ENCODE data around the gene SYNGAP1.
"Not testable (repeated sequence)": the region's sequence is repeated elsewhere in the genome, so short reads cannot be mapped to it uniquely, and the experiment has no call there.

SYNGAP1 gene

GRCh38 chr6:33440649-33441309 is 20.9 kb downstream of the SYNGAP1 start:
- no peak for DNase-seq

- no peak for DNase-seq
Observed at GRCh38 chr6:33441457-33441856, 21.6 kb downstream of the SYNGAP1 start.

- no peak for DNase-seq
Observed at GRCh38 chr6:33442283-33442682, 22.4 kb downstream of the SYNGAP1 start.

GRCh38 chr6:33443025-33443424 is 23.2 kb downstream of the SYNGAP1 start:
- DNase-seq, result no peak

GRCh38 chr6:33443619-33444504 is 24.0 kb downstream of the SYNGAP1 start:
- no peak for DNase-seq

- DNase-seq, result no peak
Observed at GRCh38 chr6:33445119-33445603, 25.3 kb downstream of the SYNGAP1 start.

- DNase-seq, result no peak
Observed at GRCh38 chr6:33446356-33446755, 26.5 kb downstream of the SYNGAP1 start.

- no peak for DNase-seq
Observed at GRCh38 chr6:33450434-33450833, 30.6 kb downstream of the SYNGAP1 start.

GRCh38 chr6:33451606-33452005 is 31.7 kb downstream of the SYNGAP1 start:
- DNase-seq, result no peak

- no peak for DNase-seq
Observed at GRCh38 chr6:33452496-33452895, 32.6 kb downstream of the SYNGAP1 start.

GRCh38 chr6:33453393-33454008 is 33.6 kb downstream of the SYNGAP1 start:
- no peak for DNase-seq

GRCh38 chr6:33454009-33454946 is 34.4 kb downstream of the SYNGAP1 start, which contains the start of gene ZBTB9:
Gene ZBTB9, plus strand, starts transcription at chr6:33454576. Its CDS starts 525 bp downstream, at chr6:33455101.
- DNase-seq, result peak; percentile 77 to 86

- DNase-seq, result no peak
Observed at GRCh38 chr6:33455051-33455450, 35.2 kb downstream of the SYNGAP1 start.

- DNase-seq, result no peak
Observed at GRCh38 chr6:33456156-33456555, 36.3 kb downstream of the SYNGAP1 start.

GRCh38 chr6:33458676-33459075 is 38.8 kb downstream of the SYNGAP1 start:
- DNase-seq, result no peak

GRCh38 chr6:33459226-33459625 is 39.4 kb downstream of the SYNGAP1 start:
- DNase-seq, result no peak

GRCh38 chr6:33466075-33466735 is 46.3 kb downstream of the SYNGAP1 start:
- no peak for DNase-seq

- DNase-seq, result no peak
Observed at GRCh38 chr6:33467091-33467490, 47.2 kb downstream of the SYNGAP1 start.

- DNase-seq, result no peak
Observed at GRCh38 chr6:33469661-33470060, 49.8 kb downstream of the SYNGAP1 start.

- DNase-seq, result no peak
Observed at GRCh38 chr6:33477864-33478263, 58.0 kb downstream of the SYNGAP1 start.

GRCh38 chr6:33481192-33481591 is 61.3 kb downstream of the SYNGAP1 start:
- DNase-seq, result no peak

- not testable (repeated sequence) for DNase-seq
Observed at GRCh38 chr6:33482620-33483019, 62.8 kb downstream of the SYNGAP1 start.
